Stimulated activated CD4-positive, alpha-beta T cell treated with anti-CD3 and anti-CD28 coated beads, Interleukin-1b, Interleukin-23, amount 100 ng/mL, for 1 hour (primary cell): Measurements from ENCODE around the gene CBLIF.
"Not testable (repeated sequence)": the region's sequence is repeated elsewhere in the genome, so short reads cannot be mapped to it uniquely, and the experiment has no call there.

Experiments
- DNase-seq, 2 donors: peaks; one replicate each; pipeline ENCODE4 v3.0.0-alpha.2; 2020; ENCODE audit warnings: low read depth in 2 of 2

The CBLIF gene

DNA sequence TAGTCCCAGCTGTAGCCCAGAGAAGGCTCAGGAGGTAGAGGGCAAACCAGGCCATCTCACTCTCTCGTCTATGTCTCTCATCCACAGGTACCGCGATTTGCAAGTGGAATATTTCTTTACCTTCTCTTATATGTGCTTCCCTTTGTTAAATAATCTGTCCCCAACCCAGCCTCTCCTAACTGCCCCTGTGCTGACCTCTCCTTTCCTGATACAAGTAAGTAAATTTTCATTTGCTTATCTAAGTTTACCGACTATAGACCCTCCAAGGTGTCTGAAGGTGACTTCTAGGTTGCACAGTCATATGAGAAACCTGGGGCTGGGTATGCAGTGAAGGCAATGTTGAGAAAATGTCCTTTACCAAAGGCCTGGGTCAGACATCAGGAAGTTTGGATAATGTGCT lies at the start of gene CBLIF:
CBLIF (minus strand) TSS at position 101 of the 400 bp plus-strand sequence; CDS start at position 55, 46 bp downstream.
- DNase-seq: no peak

DNA sequence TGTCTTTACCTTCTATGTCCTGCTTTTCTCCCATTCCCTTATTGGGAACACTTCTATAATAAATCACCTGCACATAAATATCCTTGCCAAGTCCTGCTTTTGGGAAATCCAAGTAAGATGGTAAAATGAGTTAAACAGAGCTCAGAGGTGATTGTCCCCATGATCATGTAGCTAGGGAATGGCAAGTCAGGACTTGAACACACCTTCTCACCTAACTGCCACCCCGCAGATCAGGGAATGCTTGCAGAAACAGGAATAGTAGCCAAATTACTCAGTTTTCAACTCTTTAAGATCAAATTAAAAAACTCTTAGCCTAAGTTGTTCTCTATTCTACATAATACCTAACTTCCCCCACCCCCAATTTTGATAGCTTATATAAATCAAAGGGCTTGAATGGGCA lies 49.3 kb upstream of the CBLIF start:
- DNase-seq: no peak

DNA sequence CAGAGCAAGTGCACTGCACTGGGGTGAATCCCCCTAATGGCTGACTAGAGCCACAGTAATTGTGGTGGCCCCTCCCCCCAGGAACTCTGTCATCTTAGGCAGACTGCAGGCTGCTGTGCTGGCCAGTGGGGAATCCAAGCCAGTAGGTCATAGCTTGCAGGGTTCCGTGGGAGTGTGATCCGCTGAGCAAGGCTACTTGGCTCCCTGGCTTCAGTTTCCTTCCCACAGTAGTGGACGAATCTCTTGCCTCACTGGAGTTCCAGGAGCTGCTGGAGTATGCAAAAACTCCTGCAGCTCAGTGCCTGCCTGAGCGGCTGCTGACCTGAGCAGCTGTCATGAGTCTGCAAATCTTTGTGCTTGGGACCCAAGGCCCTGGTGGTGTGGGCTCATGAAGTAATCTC lies 46.5 kb upstream of the CBLIF start:
- DNase-seq: no peak

DNA sequence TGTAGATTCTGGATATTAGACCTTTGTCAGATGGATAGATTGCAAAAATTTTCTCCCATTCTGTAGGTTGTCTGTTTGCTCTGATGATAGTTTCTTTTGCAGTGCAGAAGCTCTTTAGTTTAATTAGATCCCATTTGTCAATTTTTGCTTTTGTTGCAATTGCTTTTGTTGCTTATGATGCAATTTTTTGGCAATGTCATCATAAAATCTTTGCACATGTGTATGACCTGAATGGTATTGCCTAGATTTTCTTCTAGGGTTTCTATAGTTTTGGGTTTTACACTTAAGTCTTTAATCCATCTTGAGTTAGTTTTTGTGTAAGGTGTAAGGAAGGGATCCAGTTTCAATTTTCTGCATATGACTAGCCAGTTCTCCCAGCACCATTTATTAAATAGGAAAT lies 41.9 kb upstream of the CBLIF start:
- DNase-seq: not testable (repeated sequence)

DNA sequence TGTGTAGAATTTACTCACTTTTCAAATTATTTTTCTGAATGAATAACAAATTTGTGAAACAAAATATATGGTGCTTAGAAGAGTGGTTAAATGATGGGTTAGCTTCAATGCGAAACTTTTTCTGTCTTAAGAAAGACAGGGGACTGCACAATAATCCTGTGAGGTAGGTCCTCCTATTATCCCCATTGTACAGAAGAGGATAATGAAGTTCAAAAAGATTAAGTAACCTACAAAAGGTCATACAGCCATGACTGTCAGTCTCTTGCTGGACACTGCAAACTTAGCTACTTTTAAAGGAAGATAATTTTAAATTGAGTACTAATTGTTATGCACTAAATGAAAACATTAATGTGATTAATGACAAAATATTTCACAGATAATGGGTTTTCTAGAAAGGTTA lies 38.3 kb upstream of the CBLIF start:
- no peak for DNase-seq

DNA sequence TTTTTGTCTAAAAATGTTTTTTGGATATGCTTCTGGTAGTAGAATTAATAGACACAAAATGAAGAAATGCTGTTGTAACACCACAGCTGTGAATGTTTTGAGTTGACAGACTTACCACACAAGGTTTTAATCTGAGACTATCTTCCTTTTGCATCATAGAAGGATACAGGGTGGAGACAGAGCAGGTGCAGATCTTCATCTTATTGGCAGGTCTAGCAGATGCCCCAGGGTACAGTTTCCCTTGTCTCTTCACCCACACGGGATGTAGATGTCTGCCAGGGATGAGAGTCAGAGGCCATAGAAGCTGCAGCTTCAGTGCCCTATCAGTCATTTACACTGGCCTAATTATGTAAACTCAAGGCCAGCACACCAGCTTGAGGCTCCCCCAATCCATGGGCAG lies 34.3 kb upstream of the CBLIF start:
- DNase-seq: no peak

DNA sequence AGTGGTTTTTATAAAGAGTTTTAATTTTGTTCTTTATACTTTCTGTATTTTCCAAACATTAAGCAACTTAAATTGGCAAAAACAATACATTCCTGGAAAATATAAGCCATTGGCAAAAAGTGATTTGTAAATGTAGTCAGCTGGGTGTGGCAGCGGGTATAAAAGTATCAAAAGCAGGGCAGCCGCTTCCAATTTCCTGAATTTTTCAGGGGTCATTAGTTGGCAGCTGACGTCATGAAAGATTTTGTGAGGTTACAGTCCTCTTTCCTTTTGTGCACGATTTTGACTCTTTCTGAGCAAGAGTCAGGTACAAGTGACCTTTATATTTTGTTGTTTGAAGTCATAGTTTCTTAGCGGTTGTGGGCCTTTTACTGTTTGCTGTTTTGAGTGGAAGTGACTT lies 33.3 kb upstream of the CBLIF start, which contains the start of gene OOSP3:
OOSP3 (plus strand) TSS at position 208 of the 400 bp plus-strand sequence; CDS start at position 235, 27 bp downstream.
- no peak for DNase-seq

DNA sequence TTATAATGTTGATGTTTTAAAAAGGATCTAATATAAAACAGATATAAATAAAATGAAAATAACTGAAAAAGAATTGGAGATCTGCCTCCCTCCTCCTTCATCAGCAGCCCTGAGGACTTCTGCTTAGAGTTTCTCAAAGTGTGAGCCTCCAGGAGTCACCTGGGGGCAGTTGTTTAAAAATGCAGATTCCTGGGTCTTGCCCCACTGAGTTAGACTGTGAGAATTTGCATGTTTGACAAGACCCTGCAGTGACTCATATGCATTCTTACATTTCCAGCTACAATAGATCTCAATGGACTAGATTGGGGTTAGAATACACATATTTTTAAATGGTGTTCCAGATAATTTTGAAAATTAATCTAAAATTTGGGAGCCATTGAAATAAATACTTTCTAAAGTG lies 32.5 kb upstream of the CBLIF start:
- DNase-seq: no peak

DNA sequence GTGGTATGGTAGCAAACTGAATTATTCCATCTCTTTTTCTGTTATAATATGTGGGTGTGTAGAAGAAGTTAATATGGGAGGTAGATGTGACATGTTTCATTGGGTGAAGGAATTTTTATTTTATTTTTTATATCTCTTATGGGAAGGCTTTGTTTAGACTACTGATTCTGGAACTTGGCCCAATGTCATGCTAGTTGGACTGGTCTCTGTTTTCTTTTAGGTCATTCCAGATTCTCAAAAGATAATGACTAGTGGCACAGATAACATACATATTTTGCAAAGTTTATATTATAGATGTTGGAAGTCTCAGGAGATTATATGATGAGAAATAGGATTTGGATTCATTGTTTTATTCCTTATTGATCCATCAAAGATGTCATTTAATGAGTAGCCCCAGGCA lies 32.0 kb upstream of the CBLIF start:
- no peak for DNase-seq

DNA sequence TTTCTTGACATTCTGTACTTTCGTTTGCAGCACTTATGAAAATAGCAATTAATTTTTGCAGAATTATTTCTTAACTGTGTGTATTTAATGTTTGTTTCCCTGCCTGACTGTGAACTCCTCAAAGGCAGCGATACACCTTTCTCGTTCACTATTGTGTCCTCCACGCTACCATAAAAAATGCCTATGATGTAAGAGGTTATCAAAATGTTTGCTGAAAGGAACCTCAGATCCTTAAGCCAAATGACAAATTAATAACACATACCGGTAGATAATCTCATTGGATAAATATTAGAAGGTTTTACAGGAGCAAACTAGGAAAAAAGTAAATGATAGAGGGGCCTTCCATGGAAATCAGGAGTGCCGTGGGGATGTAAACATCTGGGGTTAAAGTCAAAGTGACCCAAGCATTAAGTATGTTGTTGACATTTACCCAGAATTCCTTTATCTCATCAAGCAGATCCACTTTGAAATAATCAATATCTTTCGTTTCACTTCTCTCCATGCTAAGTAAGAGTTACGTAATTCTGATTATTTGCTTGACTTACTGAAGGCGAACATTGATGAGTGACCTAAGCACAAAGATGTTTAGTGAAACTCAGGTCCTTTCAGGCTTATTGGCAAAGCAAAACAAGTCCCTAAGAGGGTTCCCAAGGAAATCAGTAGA lies 30.7 kb upstream of the CBLIF start:
- DNase-seq: no peak

DNA sequence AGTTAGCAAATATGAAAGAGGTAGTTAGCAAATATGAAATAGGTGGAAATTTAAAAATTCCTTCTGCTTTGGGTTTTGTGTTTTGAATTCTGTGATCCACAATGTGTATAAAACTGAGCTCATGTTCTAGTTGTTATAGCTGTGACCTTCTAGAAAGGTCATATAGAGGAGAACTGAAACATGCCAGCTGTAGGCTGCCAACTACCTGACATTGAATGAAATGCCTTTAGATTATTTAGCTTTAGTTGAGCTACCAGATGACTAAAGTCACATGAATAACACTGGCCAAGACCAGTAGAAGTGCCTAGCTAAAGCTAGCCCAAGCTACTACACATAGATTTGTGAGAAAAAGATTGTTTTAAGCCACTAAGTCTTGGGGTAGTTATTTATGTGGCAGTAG lies 26.8 kb upstream of the CBLIF start:
- no peak for DNase-seq

DNA sequence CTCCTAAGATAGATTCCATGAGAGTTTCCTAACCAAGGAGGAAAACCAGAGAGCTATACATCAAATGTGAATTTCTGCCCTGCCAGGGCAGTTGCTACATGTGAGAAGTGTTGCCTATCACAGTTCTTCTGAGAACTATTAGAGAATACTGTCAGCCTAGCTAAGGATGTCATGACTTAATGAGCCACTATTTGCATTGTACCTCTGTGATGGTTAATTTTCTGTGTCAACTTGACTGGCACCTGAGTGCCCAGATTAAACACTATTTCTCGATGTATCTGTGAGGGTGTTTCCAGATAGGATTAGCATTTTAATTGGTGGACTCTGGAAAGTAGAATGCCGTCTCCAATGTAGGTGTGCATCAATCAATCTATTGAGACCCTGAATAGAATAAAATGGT lies 22.6 kb upstream of the CBLIF start:
- DNase-seq: no peak

DNA sequence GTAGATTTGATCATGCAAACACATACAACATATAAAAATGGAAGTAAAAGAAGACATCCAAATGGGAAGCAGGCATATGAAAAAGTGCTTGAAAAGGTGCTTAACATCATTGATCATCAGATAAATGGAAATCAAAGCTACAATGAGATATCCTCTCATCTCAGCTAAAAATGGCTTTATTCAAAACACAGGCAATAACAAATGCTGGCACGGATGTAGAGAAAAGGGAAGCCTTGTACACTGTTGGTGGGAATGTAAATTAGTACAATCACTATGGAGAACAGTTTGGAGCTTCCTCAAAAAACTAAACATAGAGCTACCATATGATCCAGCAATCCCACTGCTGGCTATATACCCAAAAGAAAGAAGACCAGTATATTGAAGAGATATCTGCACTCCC lies 21.5 kb upstream of the CBLIF start:
- no peak for DNase-seq

DNA sequence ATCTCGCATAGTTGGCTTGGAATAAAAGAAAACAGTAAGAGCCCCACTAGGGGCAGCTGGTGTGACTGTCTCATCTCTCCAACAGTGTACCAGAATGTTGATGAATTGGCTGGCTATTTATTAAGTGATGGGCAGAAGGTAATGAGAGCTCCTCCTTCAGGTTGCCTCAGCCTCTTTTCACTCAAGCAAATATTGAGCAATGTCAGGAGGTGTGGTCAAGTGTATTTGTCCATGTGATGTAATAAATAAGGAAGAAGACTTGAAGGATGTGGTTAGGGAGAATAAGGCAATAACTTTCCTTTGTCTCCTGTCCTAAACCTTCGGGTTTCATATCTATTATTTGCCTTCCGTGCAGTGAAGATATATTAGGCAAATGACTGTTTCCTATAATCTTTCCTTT lies 21.1 kb upstream of the CBLIF start, which contains the start of gene TCN1:
TCN1 (minus strand) TSS at position 91 of the 400 bp plus-strand sequence; CDS start at position 74, 17 bp downstream.
- DNase-seq: no peak

DNA sequence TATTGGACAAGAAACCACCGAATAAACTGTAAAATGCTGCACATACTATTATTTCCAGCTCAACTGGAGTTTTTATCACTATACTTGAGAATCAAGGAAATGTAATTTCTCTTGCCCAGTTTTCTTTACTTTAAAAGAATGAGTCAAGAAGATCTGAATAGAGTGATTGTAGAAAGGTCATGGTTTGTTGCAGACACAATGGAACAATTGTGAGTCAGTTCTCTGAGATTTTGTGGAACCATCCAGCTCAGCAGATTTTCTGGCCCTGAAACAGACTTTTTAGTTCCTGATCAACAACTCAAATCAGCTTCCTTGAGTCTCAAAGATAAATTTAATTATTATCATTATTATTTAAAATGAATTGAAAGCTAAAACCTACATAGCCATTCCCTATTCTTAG lies 19.7 kb upstream of the CBLIF start:
- no peak for DNase-seq

DNA sequence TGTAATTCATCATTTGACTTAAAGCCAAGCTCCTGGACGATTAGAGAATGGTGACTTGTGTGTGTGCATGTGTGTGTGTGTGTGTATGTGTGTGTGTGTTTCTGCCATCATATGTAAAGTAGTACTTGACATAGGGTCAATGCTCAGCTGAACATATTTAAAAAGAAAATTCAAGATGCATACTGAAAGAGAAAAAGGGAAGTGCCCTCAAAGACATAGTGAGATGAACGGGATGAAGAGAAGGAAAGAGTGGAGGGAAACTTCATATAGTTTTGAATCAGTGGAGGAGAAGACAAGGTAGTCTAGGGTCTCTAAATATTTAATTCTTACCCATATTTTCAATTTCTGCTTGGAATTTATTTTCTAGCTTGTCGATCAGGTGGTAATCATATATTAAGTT lies 17.0 kb upstream of the CBLIF start:
- no peak for DNase-seq

DNA sequence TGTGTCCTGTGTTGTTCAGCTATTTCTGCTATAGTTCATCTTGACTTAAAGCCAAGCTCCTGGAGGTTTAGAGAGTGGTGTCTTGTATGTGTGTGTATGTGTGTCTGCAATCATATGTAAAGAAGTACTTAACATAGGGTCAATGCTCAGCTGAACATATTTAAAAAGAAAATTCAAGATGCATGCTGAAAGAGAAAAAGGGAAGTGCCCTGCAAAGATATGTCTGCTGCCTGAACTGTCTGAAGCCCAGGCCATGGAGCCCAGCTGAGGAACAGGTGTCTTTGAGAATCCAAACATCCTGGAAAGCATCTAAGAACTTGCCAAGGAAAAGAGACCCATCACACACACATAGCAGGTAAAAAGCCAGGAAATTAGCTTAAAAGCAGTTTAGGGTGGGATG lies 14.4 kb upstream of the CBLIF start:
- DNase-seq: no peak

DNA sequence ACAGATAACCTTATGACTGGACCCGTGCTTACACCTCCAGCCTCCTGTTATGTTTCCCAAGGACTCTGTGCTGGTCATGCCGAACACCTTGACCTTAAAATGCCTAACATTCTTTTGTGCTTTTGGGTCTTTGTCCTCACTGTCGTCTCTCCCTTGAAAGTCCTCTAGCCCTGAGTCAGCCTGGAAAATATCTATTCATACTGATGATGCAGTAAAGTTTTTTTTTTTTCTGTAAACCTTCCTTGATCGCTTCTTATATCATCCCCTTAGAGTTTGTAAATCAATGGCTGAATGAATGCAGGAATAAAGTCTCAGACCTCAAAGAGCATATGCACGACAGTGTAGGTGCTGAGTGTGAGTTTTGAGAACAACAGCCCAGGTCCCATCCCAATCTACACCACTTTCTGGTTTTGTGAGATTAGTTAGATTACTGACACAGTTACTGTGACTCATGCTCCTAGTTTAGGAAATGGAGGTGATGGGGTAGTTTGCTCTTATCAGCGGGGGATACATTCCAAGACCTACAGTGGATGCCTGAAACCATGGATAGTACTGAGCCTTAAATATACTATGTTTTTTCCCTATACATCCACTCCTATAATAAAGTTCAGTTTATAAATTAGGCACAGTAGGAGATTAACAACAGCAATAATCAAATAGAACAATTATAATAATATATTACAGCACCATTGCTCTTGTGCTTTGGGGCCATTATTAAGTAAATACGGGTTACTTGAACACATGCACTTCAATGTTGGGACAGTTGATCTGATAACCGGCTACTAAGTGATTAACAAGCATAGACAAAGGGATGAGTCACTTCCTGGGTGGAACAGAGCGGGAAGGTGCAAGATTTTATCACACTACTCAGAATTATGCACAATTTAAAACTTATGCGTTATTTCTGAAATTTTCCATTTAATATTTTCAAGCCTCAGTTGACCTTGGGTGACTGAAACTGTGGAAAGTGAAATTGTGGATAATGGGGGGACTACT lies 12.4 kb upstream of the CBLIF start:
- no peak for DNase-seq

DNA sequence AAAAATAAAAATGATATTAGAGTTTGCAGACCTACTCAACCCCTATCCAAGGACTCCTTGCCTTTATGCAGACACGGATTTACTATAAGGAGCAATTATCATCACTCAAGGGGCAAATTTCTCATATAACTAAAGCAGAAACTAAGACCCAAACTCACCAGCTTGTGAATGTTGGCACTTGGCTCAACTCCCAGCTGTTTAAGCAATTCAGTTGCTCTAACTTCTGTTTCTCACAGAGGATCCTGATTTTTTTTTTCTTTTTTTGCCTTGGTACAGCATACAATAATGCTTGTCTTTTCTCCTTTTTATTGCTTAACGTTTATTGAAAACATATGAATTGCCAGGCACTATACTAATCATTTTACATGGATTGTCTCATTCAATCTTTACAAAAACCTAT lies 9.6 kb upstream of the CBLIF start:
- DNase-seq: no peak

DNA sequence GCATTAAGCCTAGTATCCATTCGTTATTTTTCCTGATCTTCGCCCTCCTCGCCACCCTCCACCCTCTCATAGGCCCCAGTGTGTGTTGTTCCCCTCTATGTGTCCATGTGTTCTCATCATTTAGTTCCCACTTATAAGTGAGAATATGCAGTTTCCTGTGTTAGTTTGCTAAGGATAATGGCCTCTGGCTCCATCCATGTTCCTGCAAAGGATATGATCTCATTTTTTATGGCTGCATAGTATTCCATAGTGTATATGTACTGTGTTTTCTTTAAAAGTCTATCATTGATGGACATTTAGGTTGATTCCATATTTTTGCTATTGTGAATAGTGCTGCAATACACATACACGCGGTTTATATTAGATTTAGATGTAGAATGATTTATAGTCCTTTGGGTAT lies 6.1 kb upstream of the CBLIF start:
- not testable (repeated sequence) for DNase-seq

DNA sequence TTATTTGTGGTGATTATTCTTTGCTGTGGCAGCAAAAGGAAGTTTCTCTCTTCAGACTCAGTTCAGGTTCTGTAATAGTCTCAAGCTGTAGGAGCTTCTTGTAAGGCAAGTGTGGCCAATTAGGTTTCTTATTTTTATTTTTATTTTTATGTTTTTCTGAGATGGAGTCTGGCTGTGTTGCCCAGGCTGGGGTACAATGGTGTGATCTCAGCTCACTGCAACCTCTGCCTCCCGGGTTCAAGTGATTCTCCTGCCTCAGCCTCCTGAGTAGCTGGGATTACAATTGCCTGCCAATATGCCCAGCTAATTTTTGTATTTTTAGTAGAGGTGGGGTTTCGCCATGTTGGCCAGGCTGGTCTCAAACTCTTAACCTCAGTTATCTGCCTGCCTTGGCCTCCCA lies 4.3 kb upstream of the CBLIF start:
- not testable (repeated sequence) for DNase-seq

DNA sequence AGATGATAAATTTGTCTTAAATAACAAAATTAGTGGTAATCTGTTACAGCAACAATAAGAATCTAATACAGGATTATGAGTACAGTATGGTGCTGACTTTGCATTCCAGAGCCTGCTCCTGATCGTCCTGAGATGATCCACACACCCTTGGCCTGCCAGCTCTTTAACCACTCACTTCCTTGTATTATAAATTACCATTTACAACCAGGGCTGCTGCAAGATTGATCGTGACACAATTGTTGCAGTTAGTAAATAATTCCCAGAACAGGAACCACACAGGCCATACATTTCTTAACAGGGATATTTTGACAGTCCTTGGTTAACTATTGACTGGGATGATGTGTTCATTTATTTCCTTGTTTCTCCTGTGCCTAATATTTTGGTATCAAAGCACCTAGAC lies 3.8 kb upstream of the CBLIF start:
- DNase-seq: no peak

DNA sequence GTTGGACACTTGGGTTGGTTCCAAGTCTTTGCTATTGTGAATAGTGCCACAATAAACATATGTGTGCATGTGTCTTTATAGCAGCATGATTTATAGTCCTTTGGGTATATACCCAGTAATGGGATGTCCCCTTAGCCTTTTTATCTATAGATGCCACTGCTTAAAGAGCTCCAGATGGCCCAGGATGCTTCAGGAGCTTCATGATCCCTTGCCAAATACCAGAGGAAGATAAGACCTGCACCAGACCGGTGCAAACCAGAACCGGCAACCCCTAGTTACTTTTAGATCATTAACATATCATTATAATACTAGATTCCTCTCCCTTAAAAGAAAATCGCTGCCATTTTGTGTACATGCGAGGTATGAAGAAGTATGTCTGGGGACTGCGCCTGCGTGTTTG lies 3.1 kb upstream of the CBLIF start:
- not testable (repeated sequence) for DNase-seq
